H1 (cell line): ENCODE results near the gene USB1. TPM values are rescaled to one million over a fixed set of nuclear protein-coding genes. Genes with fewer than 3 reads are reported as not detected.

Source experiments
- TCF12 ChIP-seq: IDR thresholded peaks from 2 replicates; pipeline ENCODE4 v1.6.1; 2011; ENCODE audit warnings: low read depth, mild to moderate bottlenecking, low read length
- polyA plus RNA-seq, 7 experiments: library from polyadenylated mRNA; depleted of rRNA in 3 of 7; stranded (reverse) in 5 of 7; unstranded in 2 of 7; fragments of >200 nt in 5 of 7; fragments of 200-250 nt in 2 of 7; gene quantifications; 1 replicate in 5 of 7; 2 replicates in 1 of 7; 4 replicates in 1 of 7; pipeline versions ENCODE4 v1.2.1 to v1.2.3, GENCODE V29; 2011 to 2013; ENCODE audit warnings: missing spikeins in 2 of 7, mixed read lengths in 2 of 7
- total RNA-seq: library from RNA; stranded (reverse); fragmentation: NEBNext Ultra II Directional; extraction: Animal tissue kit (Norgen Biotek cat#: 25700); gene quantifications from 2 replicates; pipeline ENCODE4 v1.2.1, GENCODE V29; 2021
- TF ChIP-seq, protein P1 (sequence below): fragments of 300-600 bp; sonication (generic); IDR thresholded peaks from 2 replicates; pipeline ENCODE4 v1.7.1; 2012; ENCODE audit warnings: low read length, moderate library complexity, mild to moderate bottlenecking, inconsistent platforms; ENCODE audit not compliant: insufficient replicate concordance
- TF ChIP-seq, protein P2 (sequence below), 3 experiments: IDR thresholded peaks; 1 replicate in 2 of 3; 2 replicates in 1 of 3; pipeline versions ENCODE4 v1.5.1 to v1.6.1; 2011; ENCODE audit warnings: low read length in 3 of 3, mild to moderate bottlenecking in 3 of 3, inconsistent platforms in 2 of 3, low read depth in 1 of 3, moderate library complexity in 1 of 3; ENCODE audit not compliant: insufficient read depth in 1 of 3; ENCODE audit errors: control extremely low read depth in 1 of 3

The USB1 gene
- total and polyA plus RNA-seq, 2 of the 8 experiments (the other 6 are each of a cell fraction or from before 2014, with no cell fraction given), result 65.4 to 75.9 TPM

DNA sequence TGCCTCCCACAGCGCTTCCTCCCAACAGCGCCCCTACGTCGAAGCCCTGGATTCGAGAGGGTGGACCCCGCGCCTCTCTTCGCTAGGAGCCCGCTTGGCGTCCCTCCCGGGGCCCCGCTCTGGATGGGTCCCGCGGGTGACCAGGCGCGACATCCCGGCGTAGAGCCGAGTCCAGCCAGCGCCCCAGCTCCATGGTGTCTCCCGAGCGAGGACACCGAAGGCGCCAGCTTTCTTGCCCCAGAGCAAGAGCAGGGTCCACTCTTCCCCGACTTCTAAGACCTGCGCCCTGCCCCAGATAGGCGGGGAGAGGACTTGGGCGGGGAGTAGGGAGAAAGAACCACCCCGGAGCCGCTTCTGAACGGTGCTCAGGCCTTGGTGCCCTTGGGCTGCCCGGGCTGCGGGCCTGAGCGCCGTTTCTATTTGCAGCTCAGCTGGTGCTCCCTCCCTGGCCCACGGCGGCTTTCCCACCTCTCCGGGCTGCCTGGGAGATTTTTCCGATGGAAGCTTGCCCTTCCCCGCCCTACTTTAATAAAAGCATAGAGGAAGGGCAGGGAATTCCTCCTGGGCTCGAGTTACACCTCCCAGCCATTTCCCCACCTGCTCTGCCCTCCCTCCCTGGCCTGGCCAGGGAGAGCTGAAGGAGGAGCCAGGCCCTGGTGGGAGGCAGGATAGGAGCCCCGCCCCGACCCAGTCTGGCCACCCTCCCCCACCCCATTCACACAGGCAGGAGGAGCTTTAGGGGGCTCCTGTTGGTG, 26.1 kb downstream of the USB1 start (continued):
- TF ChIP-seq, protein P1, sequence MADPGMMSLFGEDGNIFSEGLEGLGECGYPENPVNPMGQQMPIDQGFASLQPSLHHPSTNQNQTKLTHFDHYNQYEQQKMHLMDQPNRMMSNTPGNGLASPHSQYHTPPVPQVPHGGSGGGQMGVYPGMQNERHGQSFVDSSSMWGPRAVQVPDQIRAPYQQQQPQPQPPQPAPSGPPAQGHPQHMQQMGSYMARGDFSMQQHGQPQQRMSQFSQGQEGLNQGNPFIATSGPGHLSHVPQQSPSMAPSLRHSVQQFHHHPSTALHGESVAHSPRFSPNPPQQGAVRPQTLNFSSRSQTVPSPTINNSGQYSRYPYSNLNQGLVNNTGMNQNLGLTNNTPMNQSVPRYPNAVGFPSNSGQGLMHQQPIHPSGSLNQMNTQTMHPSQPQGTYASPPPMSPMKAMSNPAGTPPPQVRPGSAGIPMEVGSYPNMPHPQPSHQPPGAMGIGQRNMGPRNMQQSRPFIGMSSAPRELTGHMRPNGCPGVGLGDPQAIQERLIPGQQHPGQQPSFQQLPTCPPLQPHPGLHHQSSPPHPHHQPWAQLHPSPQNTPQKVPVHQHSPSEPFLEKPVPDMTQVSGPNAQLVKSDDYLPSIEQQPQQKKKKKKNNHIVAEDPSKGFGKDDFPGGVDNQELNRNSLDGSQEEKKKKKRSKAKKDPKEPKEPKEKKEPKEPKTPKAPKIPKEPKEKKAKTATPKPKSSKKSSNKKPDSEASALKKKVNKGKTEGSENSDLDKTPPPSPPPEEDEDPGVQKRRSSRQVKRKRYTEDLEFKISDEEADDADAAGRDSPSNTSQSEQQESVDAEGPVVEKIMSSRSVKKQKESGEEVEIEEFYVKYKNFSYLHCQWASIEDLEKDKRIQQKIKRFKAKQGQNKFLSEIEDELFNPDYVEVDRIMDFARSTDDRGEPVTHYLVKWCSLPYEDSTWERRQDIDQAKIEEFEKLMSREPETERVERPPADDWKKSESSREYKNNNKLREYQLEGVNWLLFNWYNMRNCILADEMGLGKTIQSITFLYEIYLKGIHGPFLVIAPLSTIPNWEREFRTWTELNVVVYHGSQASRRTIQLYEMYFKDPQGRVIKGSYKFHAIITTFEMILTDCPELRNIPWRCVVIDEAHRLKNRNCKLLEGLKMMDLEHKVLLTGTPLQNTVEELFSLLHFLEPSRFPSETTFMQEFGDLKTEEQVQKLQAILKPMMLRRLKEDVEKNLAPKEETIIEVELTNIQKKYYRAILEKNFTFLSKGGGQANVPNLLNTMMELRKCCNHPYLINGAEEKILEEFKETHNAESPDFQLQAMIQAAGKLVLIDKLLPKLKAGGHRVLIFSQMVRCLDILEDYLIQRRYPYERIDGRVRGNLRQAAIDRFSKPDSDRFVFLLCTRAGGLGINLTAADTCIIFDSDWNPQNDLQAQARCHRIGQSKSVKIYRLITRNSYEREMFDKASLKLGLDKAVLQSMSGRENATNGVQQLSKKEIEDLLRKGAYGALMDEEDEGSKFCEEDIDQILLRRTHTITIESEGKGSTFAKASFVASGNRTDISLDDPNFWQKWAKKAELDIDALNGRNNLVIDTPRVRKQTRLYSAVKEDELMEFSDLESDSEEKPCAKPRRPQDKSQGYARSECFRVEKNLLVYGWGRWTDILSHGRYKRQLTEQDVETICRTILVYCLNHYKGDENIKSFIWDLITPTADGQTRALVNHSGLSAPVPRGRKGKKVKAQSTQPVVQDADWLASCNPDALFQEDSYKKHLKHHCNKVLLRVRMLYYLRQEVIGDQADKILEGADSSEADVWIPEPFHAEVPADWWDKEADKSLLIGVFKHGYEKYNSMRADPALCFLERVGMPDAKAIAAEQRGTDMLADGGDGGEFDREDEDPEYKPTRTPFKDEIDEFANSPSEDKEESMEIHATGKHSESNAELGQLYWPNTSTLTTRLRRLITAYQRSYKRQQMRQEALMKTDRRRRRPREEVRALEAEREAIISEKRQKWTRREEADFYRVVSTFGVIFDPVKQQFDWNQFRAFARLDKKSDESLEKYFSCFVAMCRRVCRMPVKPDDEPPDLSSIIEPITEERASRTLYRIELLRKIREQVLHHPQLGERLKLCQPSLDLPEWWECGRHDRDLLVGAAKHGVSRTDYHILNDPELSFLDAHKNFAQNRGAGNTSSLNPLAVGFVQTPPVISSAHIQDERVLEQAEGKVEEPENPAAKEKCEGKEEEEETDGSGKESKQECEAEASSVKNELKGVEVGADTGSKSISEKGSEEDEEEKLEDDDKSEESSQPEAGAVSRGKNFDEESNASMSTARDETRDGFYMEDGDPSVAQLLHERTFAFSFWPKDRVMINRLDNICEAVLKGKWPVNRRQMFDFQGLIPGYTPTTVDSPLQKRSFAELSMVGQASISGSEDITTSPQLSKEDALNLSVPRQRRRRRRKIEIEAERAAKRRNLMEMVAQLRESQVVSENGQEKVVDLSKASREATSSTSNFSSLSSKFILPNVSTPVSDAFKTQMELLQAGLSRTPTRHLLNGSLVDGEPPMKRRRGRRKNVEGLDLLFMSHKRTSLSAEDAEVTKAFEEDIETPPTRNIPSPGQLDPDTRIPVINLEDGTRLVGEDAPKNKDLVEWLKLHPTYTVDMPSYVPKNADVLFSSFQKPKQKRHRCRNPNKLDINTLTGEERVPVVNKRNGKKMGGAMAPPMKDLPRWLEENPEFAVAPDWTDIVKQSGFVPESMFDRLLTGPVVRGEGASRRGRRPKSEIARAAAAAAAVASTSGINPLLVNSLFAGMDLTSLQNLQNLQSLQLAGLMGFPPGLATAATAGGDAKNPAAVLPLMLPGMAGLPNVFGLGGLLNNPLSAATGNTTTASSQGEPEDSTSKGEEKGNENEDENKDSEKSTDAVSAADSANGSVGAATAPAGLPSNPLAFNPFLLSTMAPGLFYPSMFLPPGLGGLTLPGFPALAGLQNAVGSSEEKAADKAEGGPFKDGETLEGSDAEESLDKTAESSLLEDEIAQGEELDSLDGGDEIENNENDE, result no peak
- 0 out of 2 replicates have a peak, but pooled peaks have one; percentile 34 for TF ChIP-seq TCF12
- TF ChIP-seq, protein P2, sequence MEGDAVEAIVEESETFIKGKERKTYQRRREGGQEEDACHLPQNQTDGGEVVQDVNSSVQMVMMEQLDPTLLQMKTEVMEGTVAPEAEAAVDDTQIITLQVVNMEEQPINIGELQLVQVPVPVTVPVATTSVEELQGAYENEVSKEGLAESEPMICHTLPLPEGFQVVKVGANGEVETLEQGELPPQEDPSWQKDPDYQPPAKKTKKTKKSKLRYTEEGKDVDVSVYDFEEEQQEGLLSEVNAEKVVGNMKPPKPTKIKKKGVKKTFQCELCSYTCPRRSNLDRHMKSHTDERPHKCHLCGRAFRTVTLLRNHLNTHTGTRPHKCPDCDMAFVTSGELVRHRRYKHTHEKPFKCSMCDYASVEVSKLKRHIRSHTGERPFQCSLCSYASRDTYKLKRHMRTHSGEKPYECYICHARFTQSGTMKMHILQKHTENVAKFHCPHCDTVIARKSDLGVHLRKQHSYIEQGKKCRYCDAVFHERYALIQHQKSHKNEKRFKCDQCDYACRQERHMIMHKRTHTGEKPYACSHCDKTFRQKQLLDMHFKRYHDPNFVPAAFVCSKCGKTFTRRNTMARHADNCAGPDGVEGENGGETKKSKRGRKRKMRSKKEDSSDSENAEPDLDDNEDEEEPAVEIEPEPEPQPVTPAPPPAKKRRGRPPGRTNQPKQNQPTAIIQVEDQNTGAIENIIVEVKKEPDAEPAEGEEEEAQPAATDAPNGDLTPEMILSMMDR (IDR thresholded peaks at IDR 0.05; ENCODE audit: control extremely low read depth in 1 of 3, insufficient read depth in 1 of 3, low read depth in 1 of 3, low read length in 3 of 3), result peak in 1 of 3 experiments; percentile 0; a peak in 1 of 4 replicates
